ENCODE results near the gene B4GAT1. TPM values are rescaled to one million over a fixed set of nuclear protein-coding genes. Genes with fewer than 3 reads are reported as not detected.

The B4GAT1 gene
- polyA plus RNA-seq, 1 of the 3 experiments (the other 2 are of a cell fraction), result 26.4 TPM

GRCh38 chr11:66335531-66336233, 11.7 kb downstream of the B4GAT1 start (continued):
- no peak for TF ChIP-seq REST (IDR thresholded peaks at IDR 0.05; ENCODE audit: low read depth, low read length)
- no peak for TF ChIP-seq TAF1 (IDR thresholded peaks at IDR 0.05; ENCODE audit: borderline replicate concordance, low read depth, low read length)
- TF ChIP-seq NFIC (IDR thresholded peaks at IDR 0.05; ENCODE audit: borderline replicate concordance), result no peak

- Histone ChIP-seq H3K4me2 (peak overlapping the region; percentile 90), H3K9ac (peak overlapping the region; percentile 87), H3K4me3 (ENCODE audit: low read depth in 2 of 2, low read length in 1 of 2) (peak overlapping the region; percentile 68 to 69), H3K27ac (ENCODE audit: low read depth in 2 of 2, low read length in 1 of 2) (peak overlapping the region; percentile 94), H3K9me3 (no peaks in the 10 kb centered on the region), H3K36me3 (replicated peaks in 1 of 2; ENCODE audit: control insufficient read depth in 1 of 2, insufficient read depth in 2 of 2, low read length in 1 of 2) (peaks cover 11 to 38% of the 10 kb centered on the region in 2 experiments), H4K20me1 (ENCODE audit: insufficient read depth) (no peaks in the 10 kb centered on the region; the same call in 1 of the 2 replicates), H3F3A (replicated peaks; ENCODE audit: insufficient read depth) (peaks cover 10% of the 10 kb centered on the region), H2AFZ (ENCODE audit: low read depth) (no peak overlapping the region), H3K4me1 (ENCODE audit: control insufficient read depth in 1 of 2, insufficient read depth in 2 of 2, low read depth in 1 of 2, low read length in 1 of 2) (peaks cover 27 to 44% of the 10 kb centered on the region in 2 experiments), H3K9me2 (no peaks in the 10 kb centered on the region), H3K27me3 (ENCODE audit: insufficient read depth) (no peaks in the 10 kb centered on the region), H3K79me2 (ENCODE audit: insufficient read depth) (peaks cover 17% of the 10 kb centered on the region)
- ChIA-PET CTCF (interaction anchor here (0.6 to 8.8 kb wide), 14 partner anchors 10 to 445 kb away, joined by 3 to 280 read pairs (median 6); partner anchors contain the start of genes B4GAT1, BRMS1, CD248 and YIF1A), POLR2A (interaction anchor here (0.9 to 3.2 kb wide), 5 partner anchors 10 to 86 kb away, joined by 3 to 33 read pairs (median 5); partner anchors contain the start of genes BRMS1, NPAS4, RAB1B and SLC29A2)
- WGBS (ENCODE audit: low lambda C conversion rate), result 91% methylated on average over 17 of the region's 42 CpGs
- no peak for TF ChIP-seq USF1 (IDR thresholded peaks at IDR 0.05; ENCODE audit: borderline replicate concordance, low read depth)
- no peak for TF ChIP-seq ELF1 (IDR thresholded peaks at IDR 0.05)
- TF ChIP-seq MAX (IDR thresholded peaks at IDR 0.05; ENCODE audit: low read depth), result no peak
- no peak for TF ChIP-seq CTCF (IDR thresholded peaks at IDR 0.05)
- no peak for TF ChIP-seq IRF3 (IDR thresholded peaks at IDR 0.05; ENCODE audit: low read depth, low read length)
- peak; percentile 37 for DNase-seq
Measured at GRCh38 chr11:66334605-66335442, 12.6 kb downstream of the B4GAT1 start.

Data from SK-N-SH (cell line).